H1 (cell line): Measurements from ENCODE around the gene SEZ6L. TPM values are rescaled to one million over a fixed set of nuclear protein-coding genes. Genes with fewer than 3 reads are reported as not detected.

Experiments
- USF2 ChIP-seq: IDR thresholded peaks from 2 replicates; pipeline ENCODE4 v1.6.1; 2011; ENCODE audit warnings: low read length, improper control_type of control experiment
- polyA plus RNA-seq, 7 experiments: library from polyadenylated mRNA; depleted of rRNA in 3 of 7; stranded (reverse) in 5 of 7; unstranded in 2 of 7; fragments of >200 nt in 5 of 7; fragments of 200-250 nt in 2 of 7; gene quantifications; 1 replicate in 5 of 7; 2 replicates in 1 of 7; 4 replicates in 1 of 7; pipeline versions ENCODE4 v1.2.1 to v1.2.3, GENCODE V29; 2011 to 2013; ENCODE audit warnings: missing spikeins in 2 of 7, mixed read lengths in 2 of 7
- total RNA-seq: library from RNA; stranded (reverse); fragmentation: NEBNext Ultra II Directional; extraction: Animal tissue kit (Norgen Biotek cat#: 25700); gene quantifications from 2 replicates; pipeline ENCODE4 v1.2.1, GENCODE V29; 2021

SEZ6L gene
- total and polyA plus RNA-seq, 2 of the 8 experiments (the other 6 are each of a cell fraction or from before 2014, with no cell fraction given): 0.06 to 0.33 TPM

GRCh38 chr22:26264162-26264561 is 94.9 kb downstream of the SEZ6L start (continued):
- TF ChIP-seq USF2: no peak
